Non-pigmented ciliary epithelial cell (primary cell): ENCODE results near the gene SPATS2.

ENCODE experiments used
- DNase-seq: peaks from one replicate; pipeline ENCODE4 v3.0.0-alpha.2; 2010; ENCODE audit warnings: low read depth

Gene SPATS2

DNA sequence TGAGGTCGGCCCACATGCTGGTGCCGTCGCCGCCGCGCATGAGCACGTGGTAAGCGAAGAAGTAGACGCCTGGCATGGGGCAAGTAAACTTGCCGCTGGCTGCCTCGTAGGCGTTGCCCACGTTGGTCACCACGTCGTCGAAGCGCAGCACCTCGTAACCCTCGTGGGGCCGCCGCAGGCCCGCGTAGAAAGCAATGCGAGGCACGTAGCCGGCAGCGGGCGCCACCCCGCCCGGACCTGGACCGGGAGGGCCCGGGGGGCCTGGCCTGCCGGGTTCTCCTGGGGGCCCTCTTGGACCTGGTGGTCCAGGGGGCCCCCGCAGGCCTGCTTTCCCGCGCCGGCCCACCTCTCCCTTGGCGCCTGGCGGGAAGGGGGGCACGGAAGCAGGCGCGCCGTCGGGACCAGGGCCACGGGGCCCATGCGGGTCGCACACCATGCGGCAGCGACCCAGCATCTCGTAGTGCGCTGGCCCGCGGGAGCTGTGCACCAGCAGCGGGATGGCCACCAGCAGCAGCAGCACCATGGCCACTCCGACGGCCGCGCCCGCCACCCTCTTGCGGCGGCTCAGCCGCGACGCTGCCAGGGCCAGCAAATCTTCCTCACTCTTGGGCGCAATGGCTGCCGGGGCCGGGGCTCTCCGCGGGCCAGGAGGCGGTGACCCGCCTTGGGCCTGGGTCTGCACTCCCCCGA lies 31.2 kb upstream of the SPATS2 start:
- DNase-seq = no peak

DNA sequence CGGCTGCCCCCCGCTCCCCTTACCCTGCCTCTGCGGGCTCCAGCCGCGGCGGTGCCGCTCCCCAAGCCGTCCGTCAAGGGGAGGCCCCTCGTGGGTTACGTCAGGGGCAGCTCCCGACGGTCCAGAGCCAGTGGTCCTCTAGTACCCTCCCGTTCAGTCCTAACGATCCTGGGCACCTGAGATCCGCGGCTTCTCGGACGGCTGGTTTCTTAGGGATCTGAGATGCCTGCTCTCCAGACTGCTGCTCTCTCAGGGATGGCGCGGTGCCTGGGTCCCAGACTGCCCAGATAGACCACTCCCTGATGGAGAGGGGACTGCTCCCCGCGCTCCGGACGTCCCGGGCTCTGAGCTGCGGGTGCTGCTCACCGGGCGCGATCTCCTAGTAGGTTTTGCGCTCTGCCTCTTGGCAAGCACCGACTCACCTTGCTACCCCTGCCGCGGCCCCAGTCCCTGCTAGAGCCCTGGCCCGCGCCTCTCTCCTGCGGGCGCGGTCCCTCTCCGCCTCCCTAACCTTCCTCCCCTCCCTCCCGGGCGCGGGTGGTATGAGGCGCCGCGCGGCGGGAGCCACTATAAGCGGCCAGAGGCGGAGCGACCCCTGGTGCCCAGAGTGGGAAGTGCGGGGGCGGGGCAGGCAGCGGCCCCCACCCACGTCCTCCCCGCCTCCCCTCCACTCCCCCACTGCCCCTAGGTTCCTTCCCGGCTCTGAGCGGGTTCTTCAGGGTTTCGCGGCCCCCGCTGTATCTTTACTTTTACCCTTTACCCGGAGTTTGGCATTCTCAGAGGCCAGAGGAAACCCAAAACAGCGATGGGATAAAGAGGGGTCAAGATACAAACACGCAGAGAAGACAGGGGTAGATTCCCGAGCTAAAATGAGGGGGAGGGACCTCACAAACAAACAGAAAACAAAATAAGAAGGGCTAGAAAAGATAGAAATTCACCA lies 30.3 kb upstream of the SPATS2 start, which contains the start of gene C1QL4:
C1QL4 (minus strand) TSS at position 544 of the 940 bp plus-strand sequence. CDS start 711 bp downstream, outside the sequence.
- DNase-seq = no peak

DNA sequence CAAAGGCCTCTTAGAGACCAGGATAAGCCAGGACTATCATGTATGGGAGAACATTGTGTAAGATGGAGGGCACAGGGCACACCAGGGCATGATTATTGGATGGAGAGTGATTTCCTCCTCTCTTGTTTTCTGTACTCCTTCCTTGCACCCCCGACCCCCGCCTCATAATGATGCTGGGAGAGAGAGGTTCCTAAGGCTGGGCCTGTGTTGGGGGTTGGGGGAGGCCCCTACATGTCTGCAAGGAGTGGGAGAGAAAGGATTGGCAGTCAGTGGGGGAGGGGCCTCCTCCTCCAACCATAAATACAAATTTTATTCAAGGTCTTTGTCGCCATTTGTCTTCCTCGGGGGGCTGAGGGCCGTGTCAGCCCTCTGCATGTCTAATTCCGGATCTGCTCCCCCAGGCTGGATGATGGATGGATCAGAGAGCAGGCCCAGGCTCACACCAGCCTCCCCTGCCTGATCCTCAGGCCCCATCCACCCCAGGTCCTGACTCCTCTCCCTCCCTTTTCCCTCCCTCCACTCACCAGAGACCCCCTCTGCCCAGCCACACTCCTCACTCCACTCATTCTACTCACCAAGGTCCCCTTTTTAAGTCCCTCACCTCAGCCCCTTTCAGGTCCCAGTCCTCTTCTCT lies 28.3 kb upstream of the SPATS2 start:
- no peak for DNase-seq

DNA sequence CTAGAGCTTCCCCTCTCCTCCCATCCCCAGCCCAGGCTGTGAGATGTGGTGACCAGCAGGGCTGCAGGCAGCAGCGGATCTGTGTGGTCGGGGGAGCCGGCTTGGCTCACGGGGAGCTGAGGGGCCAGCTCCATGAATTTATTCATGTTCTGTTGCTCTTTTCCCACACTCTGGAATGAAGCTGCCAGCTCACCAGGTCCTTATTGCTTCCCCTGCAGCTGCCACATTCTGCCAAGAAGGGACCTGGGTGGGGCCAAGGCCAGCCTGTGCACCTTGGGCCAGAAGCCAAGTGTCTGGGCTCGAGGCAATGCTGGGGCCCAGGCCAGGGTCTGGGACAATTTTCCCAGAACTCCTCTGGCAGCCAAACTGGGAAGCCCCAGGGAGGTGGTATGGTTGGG lies 27.8 kb upstream of the SPATS2 start:
- no peak for DNase-seq

DNA sequence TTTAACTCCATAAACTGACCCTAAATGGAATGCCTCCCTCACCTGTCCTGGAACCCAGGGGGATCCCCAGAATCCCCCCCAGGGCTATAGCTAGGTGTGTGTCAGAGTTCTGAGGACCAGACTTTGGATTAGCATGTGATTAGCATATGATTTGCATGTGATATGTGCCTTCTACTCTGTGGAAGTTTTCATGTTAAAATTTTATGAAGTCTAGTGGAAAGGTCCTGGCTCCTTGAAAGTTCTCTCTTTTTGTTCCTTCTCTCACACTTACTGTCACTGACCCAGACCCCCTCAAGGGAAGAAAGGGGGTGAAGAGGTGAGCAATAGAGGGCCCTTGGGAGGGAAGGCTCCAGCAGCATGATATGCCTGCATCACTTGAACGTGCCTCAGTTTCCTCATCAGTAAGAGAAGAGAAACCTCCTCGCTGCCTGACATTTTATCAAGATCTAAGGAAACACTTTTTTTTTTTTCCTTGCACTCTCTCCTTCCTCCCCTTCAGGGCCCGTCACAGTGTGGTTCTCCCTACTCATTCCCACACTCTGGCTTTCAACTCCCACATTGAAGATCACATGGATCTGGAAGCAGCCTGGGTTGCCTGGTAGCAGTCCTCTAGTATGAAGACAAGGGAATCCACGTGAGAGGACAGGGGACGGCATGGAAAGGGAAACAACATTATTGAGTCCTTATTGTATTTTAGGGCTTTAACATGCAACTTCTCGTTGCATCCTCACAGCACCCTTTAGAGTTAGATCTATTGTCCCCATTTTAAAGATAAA lies 27.0 kb upstream of the SPATS2 start:
- no peak for DNase-seq

DNA sequence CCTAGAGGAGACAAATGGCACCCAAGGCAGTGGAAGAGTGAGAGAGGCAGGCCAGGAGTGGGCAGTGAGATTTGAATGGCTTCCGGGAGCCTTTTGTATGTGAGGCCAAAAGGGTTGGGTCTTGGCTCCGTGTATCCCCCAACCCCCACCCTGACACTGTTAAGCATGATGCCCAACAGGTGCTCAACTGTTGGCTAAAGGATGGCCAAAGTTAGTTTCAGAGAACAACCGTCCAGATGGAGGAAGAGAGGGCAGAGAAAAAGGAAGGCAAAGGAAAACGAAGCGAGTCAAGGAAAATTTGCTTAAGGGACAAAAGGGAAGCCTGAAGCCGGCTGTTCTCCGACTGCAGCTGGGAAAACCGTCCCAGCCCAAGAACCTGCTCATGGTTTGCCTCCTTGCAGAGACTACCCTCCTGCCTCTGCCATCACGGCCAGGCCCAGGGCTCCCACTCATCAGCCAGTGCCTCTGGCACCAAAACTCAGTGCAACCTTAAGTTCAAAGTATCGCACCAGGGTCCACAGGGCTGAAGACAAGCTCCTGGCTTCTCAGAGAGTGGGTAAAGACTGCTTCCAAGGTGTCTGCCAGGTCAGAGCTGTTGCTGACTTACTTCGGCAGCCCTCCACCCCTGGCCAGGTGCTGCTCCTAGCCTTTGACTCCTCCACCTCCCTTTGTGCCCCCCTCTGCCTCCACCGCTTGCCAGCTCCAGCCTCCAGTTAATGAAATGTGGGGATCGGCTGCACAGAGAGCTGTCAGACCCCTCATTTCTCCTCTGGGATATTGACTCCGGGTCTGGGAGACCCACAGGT lies 26.1 kb upstream of the SPATS2 start:
- DNase-seq = no peak

DNA sequence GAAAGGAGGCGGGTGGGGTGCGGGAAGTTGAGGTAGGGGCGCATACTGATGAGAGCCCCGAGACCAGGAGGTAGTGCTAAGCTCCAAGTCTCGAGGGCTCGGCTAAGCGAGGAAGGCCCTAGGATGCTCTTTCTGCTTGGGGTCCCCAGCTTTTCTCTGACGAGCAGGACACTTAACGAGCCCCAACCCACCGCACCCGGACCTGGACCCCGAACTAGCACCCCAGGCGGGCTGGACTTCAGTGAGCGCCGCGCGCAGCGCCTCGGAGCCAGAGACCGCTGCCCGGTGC lies 25.5 kb upstream of the SPATS2 start:
- DNase-seq = no peak

DNA sequence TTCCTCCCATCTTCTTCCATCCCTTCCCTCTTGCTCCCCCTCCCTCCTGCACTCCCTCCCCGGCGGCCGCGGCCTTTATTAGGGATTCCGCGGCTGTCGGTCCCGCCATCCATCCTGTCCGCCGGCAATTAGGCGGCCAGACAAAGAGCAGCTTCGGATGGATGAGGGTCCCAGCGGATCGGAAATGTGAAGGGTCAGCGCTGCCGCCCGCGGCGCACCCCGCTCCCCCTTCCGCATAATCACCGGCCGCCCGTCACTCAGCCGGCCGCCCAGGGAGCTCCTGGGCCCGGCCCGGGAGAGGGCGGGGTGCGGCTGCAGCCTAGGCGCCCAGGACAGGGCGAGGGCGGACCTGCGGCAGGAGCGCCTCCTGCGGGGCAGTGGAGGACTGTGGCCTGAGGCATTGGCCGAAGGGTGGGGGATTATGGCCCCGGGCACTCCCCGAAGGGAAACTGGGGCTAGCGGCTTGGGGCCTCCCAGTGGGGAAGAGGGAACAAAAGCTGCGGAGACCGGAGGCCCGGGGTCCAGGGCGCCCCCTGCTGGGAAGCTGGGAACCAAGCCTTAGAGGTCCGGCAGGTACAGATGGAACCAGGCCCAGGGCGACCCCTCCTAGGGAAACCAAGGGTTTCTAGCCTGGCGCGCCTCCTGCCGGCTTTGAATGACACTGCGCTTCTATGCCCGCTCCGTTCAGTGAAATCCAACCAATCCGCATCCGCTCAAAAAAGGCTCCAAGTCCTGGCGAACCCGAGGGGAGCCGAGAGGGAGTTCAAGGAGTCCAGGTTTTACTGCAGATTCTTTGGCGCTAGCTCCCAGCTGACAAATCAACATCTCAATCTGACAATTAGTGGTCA lies 25.0 kb upstream of the SPATS2 start:
- no peak for DNase-seq

DNA sequence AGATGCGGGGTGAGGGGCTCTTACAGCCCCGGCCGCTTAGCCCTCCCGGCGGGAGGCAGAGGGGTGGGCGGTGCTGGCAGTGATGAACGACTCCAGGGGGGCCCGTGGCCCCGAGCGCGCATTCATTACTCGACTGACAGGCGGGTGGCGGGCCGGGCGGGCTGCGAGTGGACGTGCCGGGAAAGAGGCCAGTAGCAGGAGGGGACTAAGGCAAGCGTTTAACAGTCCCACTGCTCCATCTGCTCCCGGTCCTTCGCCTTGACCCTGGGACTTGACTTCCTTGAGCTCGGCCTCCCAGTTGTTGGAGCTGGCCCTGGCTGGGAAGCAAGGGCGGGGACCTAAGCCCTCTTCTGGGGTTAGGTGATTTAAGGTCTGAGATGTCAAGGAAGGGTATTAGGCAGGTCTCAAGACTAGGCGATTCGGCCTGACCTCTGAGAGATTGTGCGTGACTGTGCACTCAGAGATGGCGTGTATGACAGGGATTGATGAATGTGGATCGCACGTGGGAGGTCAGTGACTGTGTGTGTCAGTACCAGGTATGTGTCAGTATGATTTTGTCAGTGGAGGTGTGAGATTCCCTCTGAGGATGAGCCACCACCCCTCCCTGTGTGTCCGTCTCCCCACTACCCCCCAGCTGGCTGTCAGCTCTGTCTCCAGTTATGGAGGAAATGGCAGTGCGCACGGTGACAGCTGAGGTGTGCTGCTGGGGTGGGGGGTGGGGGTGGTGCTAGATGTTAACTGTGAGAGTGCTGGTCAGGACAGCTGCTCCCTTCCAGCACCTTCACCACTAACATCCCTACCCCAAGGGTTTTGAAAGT lies 24.1 kb upstream of the SPATS2 start:
- DNase-seq = no peak

DNA sequence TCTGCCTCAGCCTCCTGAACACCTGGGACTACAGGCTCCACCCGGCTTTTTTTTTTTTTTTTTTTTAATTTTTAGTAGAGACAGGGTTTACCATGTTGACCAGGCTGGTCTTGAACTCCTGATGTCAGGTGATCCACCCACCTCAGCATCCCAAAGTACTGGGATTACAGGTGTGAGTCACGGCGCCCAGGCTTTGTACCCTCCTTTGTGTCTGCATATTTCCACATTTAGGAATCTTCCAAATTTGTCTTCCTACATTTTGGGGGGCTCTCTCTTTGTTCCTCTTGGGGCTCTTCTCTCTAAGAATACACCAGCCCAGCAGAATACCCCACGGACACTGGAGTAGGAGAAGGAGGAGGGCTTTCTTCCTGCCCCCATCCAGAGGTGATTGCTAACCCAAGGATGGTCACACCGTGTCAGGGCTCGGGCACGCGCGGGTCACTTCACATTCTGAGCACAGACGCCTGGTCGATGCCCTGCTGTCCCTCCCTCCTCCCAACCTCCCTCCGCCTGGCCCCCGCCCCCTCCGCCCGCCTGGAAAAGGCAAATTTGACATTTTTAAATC lies 22.7 kb upstream of the SPATS2 start:
- no peak for DNase-seq

DNA sequence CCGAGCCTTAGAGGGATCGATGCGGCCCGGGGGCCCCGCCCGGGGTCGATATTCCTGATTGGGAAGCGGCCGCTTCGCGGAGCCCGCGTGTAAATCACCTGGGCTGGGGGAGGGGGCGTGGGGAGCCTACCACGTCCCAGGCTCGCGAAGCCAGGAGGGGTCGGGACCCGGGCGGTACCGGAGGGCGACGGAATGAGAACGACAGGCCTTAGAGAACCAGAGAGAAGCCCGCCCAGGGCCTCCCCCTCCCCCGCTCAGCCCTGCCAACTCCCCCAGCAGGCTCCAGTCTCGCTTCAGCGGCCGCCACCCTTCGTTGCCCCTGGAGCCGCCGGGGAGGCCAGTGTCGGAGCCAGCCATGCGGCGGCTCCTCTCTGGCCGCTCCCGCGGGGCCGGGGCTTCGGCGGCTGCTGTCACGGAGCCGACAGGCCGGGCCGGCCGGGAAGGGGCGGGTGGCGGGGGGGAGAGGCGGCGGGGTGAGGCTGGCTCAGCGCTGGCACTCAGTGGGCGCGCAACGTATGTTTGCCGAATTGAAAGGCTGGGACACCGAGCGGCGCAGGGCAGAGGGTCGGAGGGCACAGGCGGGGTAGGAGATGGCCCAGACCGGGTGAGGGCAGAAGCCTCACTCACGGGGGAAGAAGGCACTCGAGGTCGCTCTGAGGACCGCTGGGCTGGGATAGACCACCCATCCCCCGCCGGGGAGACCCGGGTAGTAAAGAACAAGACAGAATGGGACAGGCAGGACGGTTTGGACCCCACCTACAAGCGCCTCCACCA lies 22.0 kb upstream of the SPATS2 start:
- DNase-seq = no peak

DNA sequence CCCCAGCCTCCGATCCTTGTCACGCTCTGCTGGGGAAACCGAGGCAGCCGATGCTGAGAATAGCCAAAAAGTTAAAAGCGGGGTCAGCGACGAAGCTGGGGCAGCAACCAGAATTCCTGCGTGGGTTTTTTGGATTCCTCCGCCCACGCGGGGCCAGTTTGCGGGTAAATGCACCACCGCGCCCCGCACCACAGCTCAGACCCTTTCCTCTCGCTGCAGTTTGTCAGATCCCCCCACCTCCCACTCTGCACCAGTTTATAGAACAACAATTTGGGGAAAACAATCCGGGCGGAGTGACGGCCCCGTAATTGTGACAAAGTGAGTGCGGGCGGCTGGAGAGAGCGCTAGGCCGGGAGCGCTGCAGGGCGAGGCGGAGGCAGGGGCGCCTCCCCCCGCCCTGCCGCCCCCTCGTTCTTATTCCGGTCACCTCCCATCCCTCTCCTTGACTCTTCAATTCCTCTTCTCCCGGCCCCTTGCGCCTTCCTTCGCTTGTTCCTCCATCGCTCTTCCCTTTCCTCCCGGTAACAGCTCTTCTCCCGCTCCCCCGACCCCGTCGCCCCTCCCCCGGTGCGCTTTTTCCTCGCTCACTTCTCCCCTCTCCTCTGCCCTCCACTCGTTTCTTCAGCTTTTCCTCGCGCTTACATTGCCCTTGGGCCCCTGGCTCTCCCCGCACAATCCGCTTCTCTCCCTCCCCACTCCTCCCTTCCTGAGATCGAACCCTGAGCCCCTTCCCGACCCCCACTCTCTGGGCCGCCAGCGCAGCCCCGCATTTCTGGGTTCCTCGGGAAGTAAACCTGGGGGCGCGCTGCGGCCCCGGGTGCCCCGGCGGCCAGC lies 21.2 kb upstream of the SPATS2 start:
- DNase-seq = no peak

DNA sequence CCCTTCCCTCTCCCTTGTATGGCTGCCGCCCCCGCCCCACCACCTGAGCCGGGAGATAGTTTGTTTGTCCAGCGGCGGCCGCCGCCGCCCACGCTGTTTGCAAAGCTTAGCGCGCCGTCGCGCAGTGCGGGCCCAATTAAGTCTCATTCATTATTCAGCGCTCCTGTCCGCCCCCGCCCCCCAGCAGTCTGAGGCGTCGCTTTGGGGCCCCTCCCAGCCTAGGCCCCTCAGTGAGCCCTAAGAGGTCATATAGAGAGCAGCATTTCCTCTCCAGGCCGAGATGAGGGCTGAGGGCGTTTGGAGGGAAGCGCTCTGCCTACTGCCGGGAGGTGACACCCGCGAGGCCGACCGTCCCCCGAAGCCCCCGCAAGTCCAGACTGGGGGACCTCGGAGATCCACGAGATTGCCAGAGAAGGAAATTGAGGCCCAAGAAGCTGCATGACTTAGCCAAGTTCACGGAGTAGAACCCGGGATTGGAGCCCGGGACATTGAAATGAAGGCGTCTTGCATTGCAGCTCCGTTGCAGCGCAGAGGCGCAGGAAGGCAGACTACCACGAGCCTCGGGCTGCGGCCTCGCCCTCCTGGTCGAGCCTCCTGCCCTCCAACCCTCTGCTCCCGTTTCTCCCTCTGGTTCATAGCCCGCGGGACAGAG lies 20.5 kb upstream of the SPATS2 start, which contains the start of gene DNAJC22:
DNAJC22 (plus strand) TSS at position 230 of the 652 bp plus-strand sequence. CDS start 1,985 bp downstream, outside the sequence.
- DNase-seq = no peak

DNA sequence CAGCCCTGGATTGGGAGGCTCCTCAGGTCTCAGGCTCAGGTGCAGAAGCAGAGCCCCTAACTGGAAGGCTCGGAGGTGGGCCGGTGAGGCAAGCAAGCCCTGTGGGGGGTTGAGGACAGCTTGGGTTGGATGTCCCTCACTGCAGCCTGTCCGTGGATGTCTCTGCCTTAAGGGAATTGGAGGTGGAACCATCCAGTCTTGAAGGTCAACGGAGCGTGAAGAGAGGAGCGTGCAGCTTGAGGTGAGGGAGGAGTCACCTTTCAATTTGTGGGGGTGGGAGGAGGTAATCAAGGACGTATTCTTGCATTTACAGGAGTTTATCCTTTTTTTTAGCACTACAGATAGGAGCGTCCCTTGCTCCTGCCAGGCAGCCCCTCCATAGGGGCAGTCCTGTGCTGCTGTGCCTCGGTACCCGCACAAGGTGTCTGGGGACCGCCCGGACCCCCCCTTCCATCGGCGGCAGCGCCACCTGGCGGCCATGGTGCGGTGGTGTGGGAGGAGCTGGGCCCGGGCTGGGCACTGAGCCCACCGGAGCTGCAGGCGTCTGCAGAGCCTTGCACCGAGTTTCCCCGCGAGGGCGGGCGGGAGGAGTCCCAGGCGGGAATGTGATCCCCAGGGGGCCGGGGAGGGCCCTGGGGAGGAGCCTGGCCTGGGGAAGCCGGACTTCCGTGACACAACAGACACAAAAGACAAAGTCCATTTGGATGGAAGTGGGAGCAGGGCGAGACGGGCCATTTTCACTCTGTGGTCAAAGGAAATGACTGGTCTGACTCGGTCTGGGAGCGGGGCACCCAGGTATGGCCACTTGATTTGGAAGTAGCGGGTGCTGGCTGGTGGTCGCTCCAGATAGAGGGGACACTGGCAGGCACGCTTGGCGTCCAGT lies 19.7 kb upstream of the SPATS2 start:
- no peak for DNase-seq

DNA sequence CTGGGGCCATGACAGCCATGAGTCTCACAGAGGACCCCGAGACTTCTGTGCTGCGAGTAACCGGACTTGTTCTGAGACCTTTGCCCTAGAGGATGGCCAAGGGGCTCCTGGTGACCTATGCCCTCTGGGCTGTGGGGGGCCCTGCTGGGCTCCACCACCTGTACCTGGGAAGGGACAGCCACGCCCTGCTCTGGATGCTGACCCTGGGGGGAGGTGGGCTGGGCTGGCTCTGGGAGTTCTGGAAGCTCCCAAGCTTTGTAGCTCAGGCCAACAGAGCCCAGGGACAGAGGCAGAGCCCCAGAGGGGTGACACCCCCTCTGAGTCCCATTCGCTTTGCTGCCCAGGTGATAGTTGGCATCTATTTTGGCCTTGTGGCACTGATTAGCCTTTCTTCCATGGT lies 18.5 kb upstream of the SPATS2 start:
- no peak for DNase-seq

DNA sequence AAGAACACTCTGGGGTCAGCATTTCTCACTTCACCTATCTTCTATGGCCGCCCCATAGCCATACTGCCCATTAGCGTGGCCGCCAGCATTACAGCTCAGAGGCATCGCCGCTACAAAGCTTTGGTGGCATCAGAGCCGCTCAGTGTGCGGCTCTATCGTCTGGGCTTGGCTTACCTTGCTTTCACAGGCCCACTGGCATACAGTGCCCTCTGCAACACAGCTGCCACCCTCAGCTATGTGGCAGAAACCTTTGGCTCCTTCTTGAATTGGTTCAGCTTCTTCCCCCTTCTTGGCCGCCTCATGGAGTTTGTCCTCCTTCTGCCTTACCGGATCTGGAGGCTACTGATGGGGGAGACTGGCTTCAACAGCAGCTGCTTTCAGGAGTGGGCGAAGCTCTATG lies 18.0 kb upstream of the SPATS2 start:
- DNase-seq = no peak
